Gastrocnemius medialis (tissue), 4 donors: ENCODE data around the gene RARB. TPM values are rescaled to one million over a fixed set of nuclear protein-coding genes. Genes with fewer than 3 reads are reported as not detected.
A peak's percentile ranks its signal among the peaks of the same experiment; 100 is the strongest.

Source experiments
- ATAC-seq, 2 donors: fragments of 150-250 bp; one replicate each; pipeline ENCODE4 v1.9.1; 2016
- DNase-seq, 2 donors: peaks; one replicate each; pipeline ENCODE4 v3.0.0-alpha.2; 2019
- H3K27ac ChIP-seq, 4 donors: fragments of 200-600 bp; sonication (generic); 1 replicate in 1 of 4; 2 replicates in 3 of 4; pipeline ENCODE4 v1.5.1; 2016 to 2018; ENCODE audit warnings: mild to moderate bottlenecking in 2 of 4, moderate library complexity in 1 of 4
- H3K27me3 ChIP-seq, 3 donors: fragments of 200-600 bp; sonication (generic) in 2 of 3; 1 replicate in 1 of 3; 2 replicates in 2 of 3; pipeline versions ENCODE4 v1.5.1 to v1.6.0; 2016 to 2019; ENCODE audit warnings: mild to moderate bottlenecking in 1 of 3, moderate library complexity in 1 of 3
- H3K36me3 ChIP-seq, 2 donors: fragments of 200-600 bp; sonication (generic) in 1 of 2; one replicate each; pipeline ENCODE4 v1.5.1; 2017 to 2018
- H3K4me1 ChIP-seq, 2 donors: fragments of 200-600 bp; sonication (generic) in 1 of 2; one replicate each; pipeline ENCODE4 v1.5.1; 2016 to 2017; ENCODE audit warnings: mild to moderate bottlenecking in 2 of 2
- H3K4me3 ChIP-seq, 4 donors: fragments of 200-600 bp; sonication (generic) in 3 of 4; 1 replicate in 1 of 4; 2 replicates in 3 of 4; pipeline ENCODE4 v1.5.1; 2016 to 2019; ENCODE audit warnings: mild to moderate bottlenecking in 2 of 4
- H3K9me3 ChIP-seq, 3 donors: fragments of 200-600 bp; sonication (generic) in 2 of 3; 1 replicate in 1 of 3; 2 replicates in 2 of 3; pipeline ENCODE4 v1.5.1; 2016 to 2019
- CTCF ChIP-seq, 5 experiments: fragments of 450-650 bp in 3 of 5; fragments of 200-600 bp in 2 of 5; sonication (generic) in 2 of 5; IDR thresholded peaks in 4 of 5; conservative IDR thresholded peaks in 1 of 5; 1 replicate in 4 of 5; 2 replicates in 1 of 5; pipeline ENCODE4 v1.5.1; 2016 to 2019; ENCODE audit warnings: antibody characterized with exemption in 5 of 5, mild to moderate bottlenecking in 3 of 5, moderate library complexity in 3 of 5
- POLR2A ChIP-seq, 2 donors: fragments of 450-650 bp; IDR thresholded peaks; one replicate each; pipeline ENCODE4 v1.6.1; 2017; ENCODE audit warnings: antibody characterized with exemption in 2 of 2, mild to moderate bottlenecking in 2 of 2, moderate library complexity in 2 of 2
- in situ Hi-C, 4 donors: fragments of 200-750 bp; cut with MboI; loops; one replicate each; pipeline versions ENCODE4 v1.15.0 to v1.8.0; 2017; ENCODE audit warnings: low sequenced_read_pairs in 4 of 4
- intact Hi-C: fragments of 100-400 bp; cut with DNase I; formaldehyde crosslinking; loops from one replicate; pipeline ENCODE4 v1.15.1; 2023; ENCODE audit warnings: low total_unique reads
- total RNA-seq, 4 donors: library from RNA; depleted of rRNA; stranded (reverse); fragments of >200 nt; gene quantifications; one replicate each; pipeline versions ENCODE4 v1.1.0 to v1.2.3, GENCODE V29; 2016

RARB gene
- total RNA-seq, 4 donors from 2014 or later = 1.2 to 3.0 (median 1.9) TPM

GRCh38 chr3:25473246-25473645 is 45.2 kb downstream of the RARB start:
- in situ Hi-C loops (loop anchor here in 2 of 4 donors (25.0 kb wide), 1 partner anchor 314 kb away; the partner anchor contains the start of genes NGLY1 (in 2 of the 2) and OXSM (in 2 of the 2)), intact Hi-C loops (loop anchor here (5.0 kb wide), 1 partner anchor 46 kb away; the partner anchor contains the start of gene RARB)
- H3K27ac ChIP-seq = peak overlapping the region in 2 of 4 donors; percentile 28 to 82

GRCh38 chr3:25474052-25474451 is 46.0 kb downstream of the RARB start:
- in situ Hi-C loops = loop anchor here in 2 of 4 donors (25.0 kb wide), 1 partner anchor 313 kb away; the partner anchor contains the start of genes NGLY1 (in 2 of the 2) and OXSM (in 2 of the 2)
- no peaks in the 10 kb centered on the region for H3K27me3 ChIP-seq
- H3K27ac ChIP-seq = peak overlapping the region in 2 of 4 donors; percentile 17 to 82
- no peak for ATAC-seq
- no peak for TF ChIP-seq CTCF (IDR thresholded peaks at IDR 0.05 in 4 of 5, conservative IDR thresholded peaks at IDR 0.05 in 1 of 5)
- H3K4me1 ChIP-seq = peaks cover 31 to 56% of the 10 kb centered on the region in 2 donors
- H3K4me3 ChIP-seq = no peak overlapping the region
- DNase-seq = no peak
- no peaks in the 10 kb centered on the region for H3K9me3 ChIP-seq
- no peaks in the 10 kb centered on the region for H3K36me3 ChIP-seq
- intact Hi-C loops = loop anchor here (5.0 kb wide), 1 partner anchor 47 kb away; the partner anchor contains the start of gene RARB

More at GRCh38 chr3:25473246-25473645, 45.2 kb downstream of the RARB start:
- Histone ChIP-seq H3K36me3 (no peaks in the 10 kb centered on the region), H3K9me3 (no peaks in the 10 kb centered on the region), H3K27me3 (no peaks in the 10 kb centered on the region), H3K4me1 (peaks cover 39 to 64% of the 10 kb centered on the region in 2 donors), H3K4me3 (no peak overlapping the region)
- DNase-seq = no peak
- no peak for ATAC-seq
- TF ChIP-seq CTCF (IDR thresholded peaks at IDR 0.05 in 4 of 5, conservative IDR thresholded peaks at IDR 0.05 in 1 of 5) (no peak), POLR2A (IDR thresholded peaks at IDR 0.05) (no peak)

- no peak overlapping the region for H3K27ac ChIP-seq
- H3K27me3 ChIP-seq = no peaks in the 10 kb centered on the region
- peaks cover 14 to 37% of the 10 kb centered on the region in 2 donors for H3K4me1 ChIP-seq
- H3K4me3 ChIP-seq = no peak overlapping the region
- H3K9me3 ChIP-seq = no peaks in the 10 kb centered on the region
- no peaks in the 10 kb centered on the region for H3K36me3 ChIP-seq
- no peak for ATAC-seq
- no peak for DNase-seq
- TF ChIP-seq POLR2A (IDR thresholded peaks at IDR 0.05) (no peak), CTCF (IDR thresholded peaks at IDR 0.05 in 4 of 5, conservative IDR thresholded peaks at IDR 0.05 in 1 of 5) (no peak)
- in situ Hi-C loops (no loop called here), intact Hi-C loops (no loop called here)
These were observed 48.6 kb downstream of the RARB start for GRCh38 chr3:25476639-25477038.

- peaks cover 14 to 25% of the 10 kb centered on the region in 2 donors for H3K4me1 ChIP-seq
- intact Hi-C loops = no loop called here
These were observed 50.2 kb downstream of the RARB start for GRCh38 chr3:25478211-25478757.

More at GRCh38 chr3:25478211-25478757, 50.2 kb downstream of the RARB start:
- H3K9me3 ChIP-seq = no peaks in the 10 kb centered on the region
- in situ Hi-C loops = no loop called here
- no peak for DNase-seq
- H3K36me3 ChIP-seq = no peaks in the 10 kb centered on the region
- TF ChIP-seq CTCF (IDR thresholded peaks at IDR 0.05 in 4 of 5, conservative IDR thresholded peaks at IDR 0.05 in 1 of 5) (no peak), POLR2A (IDR thresholded peaks at IDR 0.05) (no peak)
- H3K27me3 ChIP-seq = no peaks in the 10 kb centered on the region
- H3K27ac ChIP-seq = no peak overlapping the region
- ATAC-seq = no peak
- H3K4me3 ChIP-seq = no peak overlapping the region
